Rectal smooth muscle tissue (tissue), 1 donor: ENCODE data around the gene PCDHB1.

Source experiments
- H3K27ac ChIP-seq: one replicate; pipeline ENCODE4 v1.7.0; 2013; ENCODE audit warnings: low read depth, low read length, inconsistent platforms
- H3K27me3 ChIP-seq: one replicate; pipeline ENCODE4 v1.7.0; 2013; ENCODE audit warnings: low read length; ENCODE audit not compliant: control insufficient read depth, insufficient read depth
- H3K36me3 ChIP-seq: one replicate; pipeline ENCODE4 v1.7.0; 2013; ENCODE audit warnings: low read length; ENCODE audit not compliant: control insufficient read depth, insufficient read depth
- H3K4me1 ChIP-seq: one replicate; pipeline ENCODE4 v1.7.0; 2013; ENCODE audit warnings: low read length; ENCODE audit not compliant: control insufficient read depth, insufficient read depth
- H3K4me3 ChIP-seq: one replicate; pipeline ENCODE4 v1.7.0; 2013; ENCODE audit warnings: low read length
- H3K9ac ChIP-seq: one replicate; pipeline ENCODE4 v1.7.0; 2013; ENCODE audit warnings: low read length

The PCDHB1 gene

DNA sequence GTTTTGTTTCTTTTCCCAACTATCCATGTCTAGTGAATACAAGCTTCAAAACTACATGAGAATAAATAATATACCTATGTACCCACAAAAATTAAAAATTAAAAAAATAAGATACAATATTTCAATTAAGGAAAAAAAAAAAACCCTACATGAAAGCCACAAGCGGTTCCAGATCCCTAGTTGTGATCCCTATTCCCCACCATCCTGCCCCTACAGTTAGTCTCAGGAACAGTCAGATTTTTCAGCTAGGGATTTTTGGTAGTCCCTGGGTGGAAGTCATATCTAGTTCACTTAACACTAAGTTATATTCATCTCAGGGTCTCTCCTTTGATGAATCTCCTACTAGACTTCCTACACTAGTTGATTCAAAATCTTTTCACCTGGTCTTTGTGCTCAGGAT lies 18.5 kb upstream of the PCDHB1 start:
- Histone ChIP-seq H3K4me1 (no peaks in the 10 kb centered on the region), H3K36me3 (no peaks in the 10 kb centered on the region), H3K4me3 (no peak overlapping the region), H3K27ac (no peak overlapping the region), H3K9ac (no peak overlapping the region), H3K27me3 (no peaks in the 10 kb centered on the region)

DNA sequence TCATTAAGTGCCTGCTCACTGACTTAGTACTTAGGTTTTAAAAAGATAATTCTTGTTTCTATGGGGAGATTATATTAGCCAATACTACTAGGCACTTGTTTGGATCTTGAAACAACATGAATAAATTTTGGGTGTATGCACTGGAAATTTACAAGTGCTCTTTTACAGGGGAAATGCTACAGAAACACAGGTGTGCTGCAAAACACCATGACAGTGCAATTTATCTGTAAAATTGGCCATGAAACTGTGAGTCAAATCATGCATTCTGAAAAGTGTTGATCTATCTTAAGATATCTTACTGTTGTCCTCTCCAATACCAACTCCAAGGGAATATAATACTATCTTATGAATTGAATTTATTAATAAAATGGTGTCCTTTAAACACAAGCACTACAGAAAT lies 12.1 kb upstream of the PCDHB1 start:
- H3K4me1 ChIP-seq: peaks cover 2% of the 10 kb centered on the region
- H3K27ac ChIP-seq: no peak overlapping the region
- no peaks in the 10 kb centered on the region for H3K27me3 ChIP-seq
- H3K36me3 ChIP-seq: no peaks in the 10 kb centered on the region
- no peak overlapping the region for H3K9ac ChIP-seq
- H3K4me3 ChIP-seq: no peak overlapping the region

DNA sequence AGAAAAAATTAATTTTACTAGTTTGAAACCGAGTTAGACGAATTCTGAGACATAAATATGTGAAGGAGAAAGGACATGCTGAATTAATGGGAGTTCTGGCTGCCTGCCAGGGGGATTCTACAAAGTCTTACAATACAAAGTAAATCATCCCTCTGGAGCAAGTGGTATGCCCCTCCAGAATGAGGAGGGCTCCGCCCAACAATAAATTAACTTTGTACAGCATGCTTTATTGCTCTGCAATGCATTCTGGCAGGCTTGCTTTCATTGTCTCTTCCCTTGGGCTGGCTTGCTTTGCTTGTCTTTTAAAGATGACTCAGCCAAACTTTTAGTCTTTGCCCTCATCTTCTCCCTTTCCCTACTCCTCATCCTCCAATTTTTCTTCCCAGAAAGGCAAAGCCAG lies 11.7 kb upstream of the PCDHB1 start:
- Histone ChIP-seq H3K4me3 (peak overlapping the region; percentile 69), H3K36me3 (no peaks in the 10 kb centered on the region), H3K4me1 (peaks cover 2% of the 10 kb centered on the region), H3K27me3 (no peaks in the 10 kb centered on the region), H3K27ac (no peak overlapping the region), H3K9ac (no peak overlapping the region)

DNA sequence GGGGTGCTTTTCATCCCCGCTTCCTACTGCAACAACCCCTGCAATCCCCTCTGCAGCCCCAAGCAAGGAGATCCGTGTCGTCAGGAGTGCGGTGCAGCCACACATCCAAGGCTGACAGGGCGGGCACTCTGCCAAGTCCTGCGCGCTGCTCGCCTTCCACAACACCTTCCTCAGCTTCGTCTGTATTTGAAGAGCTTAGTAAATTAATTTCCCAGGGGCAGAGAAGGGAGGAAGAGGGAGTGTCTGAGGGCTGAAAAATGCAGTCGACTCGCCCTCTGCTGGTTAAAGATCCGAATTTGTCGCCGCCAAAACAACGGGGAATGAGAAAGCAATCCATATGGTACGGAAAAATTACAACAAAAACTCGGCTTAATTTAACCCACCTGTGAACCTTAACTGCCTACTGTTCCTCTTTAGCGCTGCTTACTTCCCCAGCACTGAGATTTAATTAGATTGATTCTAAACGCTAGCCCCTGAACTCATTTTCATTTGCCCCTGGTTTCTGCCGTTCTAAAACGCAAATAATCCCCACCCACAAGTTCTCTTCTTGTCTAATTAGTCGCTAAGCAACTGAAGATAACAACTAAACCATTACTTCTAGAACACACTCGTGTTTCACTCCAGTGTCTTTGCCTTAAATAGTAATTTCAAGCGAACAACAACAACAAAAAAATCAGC lies 10.9 kb upstream of the PCDHB1 start:
- Histone ChIP-seq H3K4me1 (peaks cover 2% of the 10 kb centered on the region), H3K4me3 (peak overlapping the region; percentile 69), H3K27ac (peak overlapping the region; percentile 58)

DNA sequence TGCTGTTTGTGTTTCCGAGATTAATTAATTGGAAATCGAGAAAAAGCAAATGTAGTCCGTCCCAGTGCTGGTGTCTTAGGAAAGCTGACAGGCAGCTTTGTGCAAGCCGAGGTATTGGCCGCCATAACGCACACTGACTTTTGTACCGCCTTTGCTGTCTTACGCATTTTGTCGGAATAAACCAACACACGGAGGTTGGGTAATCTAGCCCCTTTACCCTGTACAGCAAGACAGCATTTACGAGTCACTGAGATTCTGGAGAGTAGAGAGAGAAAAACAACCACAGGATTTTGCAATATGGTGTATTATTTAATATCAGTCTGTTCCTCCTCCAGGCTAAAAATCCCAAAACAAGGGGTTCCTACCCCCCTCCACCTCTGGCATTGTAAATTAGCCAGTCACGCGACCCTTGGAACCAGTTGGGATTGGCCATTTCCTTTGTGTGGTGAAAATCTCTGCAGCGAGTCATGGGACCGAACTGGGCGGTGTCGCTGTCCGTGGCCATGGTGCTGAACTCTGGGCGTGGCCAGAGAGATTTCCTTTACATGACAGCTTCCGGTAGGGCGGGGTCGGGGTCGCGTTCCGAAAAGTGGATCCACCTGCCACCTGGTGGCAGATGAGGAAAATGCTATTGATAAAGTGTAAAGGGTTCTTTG lies 10.3 kb upstream of the PCDHB1 start:
- peaks cover 2% of the 10 kb centered on the region for H3K4me1 ChIP-seq
- no peaks in the 10 kb centered on the region for H3K27me3 ChIP-seq
- no peak overlapping the region for H3K9ac ChIP-seq
- H3K4me3 ChIP-seq: peak overlapping the region; percentile 69
- no peaks in the 10 kb centered on the region for H3K36me3 ChIP-seq
- peak overlapping the region; percentile 58 for H3K27ac ChIP-seq

More for the DNA sequence above, 10.9 kb upstream of the PCDHB1 start:
- H3K9ac ChIP-seq: no peak overlapping the region
- H3K36me3 ChIP-seq: no peaks in the 10 kb centered on the region
- H3K27me3 ChIP-seq: no peaks in the 10 kb centered on the region

DNA sequence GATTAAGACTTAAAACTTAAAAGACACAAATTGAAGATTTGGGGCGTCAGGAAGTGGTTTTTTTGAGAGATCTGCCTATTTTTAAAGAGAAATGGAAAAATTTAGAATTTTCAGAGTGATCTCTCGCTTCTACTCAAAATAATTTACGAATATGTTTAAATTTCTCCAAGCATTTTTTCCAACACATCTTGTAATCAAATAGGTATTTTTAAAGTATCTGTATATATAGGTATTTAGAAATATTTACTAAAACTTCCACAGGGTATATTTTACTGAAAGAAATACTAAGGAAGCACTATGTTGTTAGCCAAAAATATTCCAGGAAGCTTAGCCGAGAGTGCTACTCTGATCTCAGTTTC lies 9.8 kb upstream of the PCDHB1 start:
- Histone ChIP-seq H3K4me1 (peaks cover 2% of the 10 kb centered on the region), H3K4me3 (no peak overlapping the region), H3K9ac (no peak overlapping the region), H3K36me3 (no peaks in the 10 kb centered on the region), H3K27me3 (no peaks in the 10 kb centered on the region), H3K27ac (no peak overlapping the region)

DNA sequence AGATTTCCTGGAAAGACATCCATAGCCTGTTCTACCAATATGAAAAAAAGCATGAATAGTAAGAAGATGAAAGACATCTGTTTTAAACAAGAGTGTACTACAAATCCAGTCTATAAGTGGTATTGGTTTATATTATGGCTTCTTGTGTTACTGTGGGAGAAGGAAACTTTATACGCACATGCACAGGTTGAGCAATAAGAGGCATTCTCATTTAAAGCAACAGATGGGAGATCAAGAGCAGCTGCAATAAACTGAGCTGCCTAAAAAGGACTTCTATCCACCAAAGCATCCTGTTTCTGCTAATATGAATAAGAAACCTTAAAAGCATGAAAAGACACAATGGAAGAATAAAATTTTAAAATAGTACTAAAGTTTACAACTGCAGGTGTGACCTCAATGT lies 8.6 kb upstream of the PCDHB1 start:
- Histone ChIP-seq H3K27me3 (no peaks in the 10 kb centered on the region), H3K27ac (no peak overlapping the region), H3K9ac (no peak overlapping the region), H3K4me3 (no peak overlapping the region), H3K36me3 (no peaks in the 10 kb centered on the region), H3K4me1 (peaks cover 2% of the 10 kb centered on the region)

DNA sequence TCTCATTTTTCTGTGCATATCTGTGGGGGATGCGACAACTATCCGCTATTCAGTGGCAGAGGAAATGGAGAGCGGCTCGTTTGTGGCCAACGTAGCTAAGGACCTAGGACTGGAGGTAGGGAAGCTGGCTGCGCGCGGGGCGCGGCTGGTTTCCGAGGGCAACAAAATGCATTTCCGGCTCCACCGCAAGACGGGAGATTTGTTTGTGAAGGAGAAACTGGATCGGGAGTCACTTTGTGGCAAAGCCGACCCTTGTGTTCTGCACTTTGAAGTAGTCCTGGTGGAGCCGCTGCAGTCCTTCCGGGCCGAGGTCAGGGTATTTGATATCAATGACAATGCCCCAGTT lies 320 bp downstream of the PCDHB1 start:
- no peaks in the 10 kb centered on the region for H3K27me3 ChIP-seq
- H3K4me1 ChIP-seq: no peaks in the 10 kb centered on the region
- no peaks in the 10 kb centered on the region for H3K36me3 ChIP-seq
- H3K27ac ChIP-seq: no peak overlapping the region
- H3K4me3 ChIP-seq: peak overlapping the region; percentile 79
- no peak overlapping the region for H3K9ac ChIP-seq

DNA sequence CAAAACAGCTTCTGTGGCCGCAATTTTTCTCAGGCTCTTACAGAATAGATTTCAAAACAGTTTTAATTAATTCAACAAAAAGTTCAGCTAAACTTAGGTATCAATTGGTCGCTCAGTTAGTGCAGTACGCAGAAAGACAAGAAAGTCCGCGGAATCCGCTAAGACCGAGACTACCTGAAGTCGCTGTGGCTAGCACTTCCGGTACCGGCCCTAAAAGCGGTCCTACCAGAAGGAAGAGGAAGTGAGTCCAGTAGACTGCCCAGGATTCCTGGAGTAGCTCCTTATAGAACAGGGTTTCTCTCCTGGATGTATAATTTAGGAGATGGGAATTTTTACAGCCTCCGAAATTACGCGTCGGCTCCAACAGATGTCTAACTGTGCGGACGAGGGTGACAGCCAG lies 26.7 kb downstream of the PCDHB1 start:
- Histone ChIP-seq H3K4me3 (no peak overlapping the region), H3K36me3 (no peaks in the 10 kb centered on the region), H3K9ac (no peak overlapping the region), H3K4me1 (no peaks in the 10 kb centered on the region), H3K27ac (no peak overlapping the region), H3K27me3 (no peaks in the 10 kb centered on the region)

DNA sequence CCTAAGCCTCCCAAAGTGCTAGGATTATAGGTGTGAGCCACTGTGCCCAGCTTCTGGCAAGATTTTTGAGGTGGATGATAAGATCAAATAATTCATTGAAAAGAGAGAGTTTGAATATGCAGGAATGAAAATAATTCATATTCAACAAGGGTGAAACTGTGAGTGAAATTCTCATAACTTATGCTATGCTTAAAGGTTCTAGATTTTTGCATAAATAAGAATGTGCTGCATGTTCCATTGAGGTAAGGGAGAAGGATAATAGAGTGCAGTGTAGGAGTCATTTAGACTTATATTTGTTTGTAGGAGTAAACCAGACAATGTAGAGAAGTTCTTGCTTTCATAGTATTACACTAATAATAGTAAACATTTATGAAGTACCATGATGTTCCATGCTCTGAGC lies 31.1 kb downstream of the PCDHB1 start:
- Histone ChIP-seq H3K27ac (no peak overlapping the region), H3K9ac (no peak overlapping the region), H3K36me3 (no peaks in the 10 kb centered on the region)

DNA sequence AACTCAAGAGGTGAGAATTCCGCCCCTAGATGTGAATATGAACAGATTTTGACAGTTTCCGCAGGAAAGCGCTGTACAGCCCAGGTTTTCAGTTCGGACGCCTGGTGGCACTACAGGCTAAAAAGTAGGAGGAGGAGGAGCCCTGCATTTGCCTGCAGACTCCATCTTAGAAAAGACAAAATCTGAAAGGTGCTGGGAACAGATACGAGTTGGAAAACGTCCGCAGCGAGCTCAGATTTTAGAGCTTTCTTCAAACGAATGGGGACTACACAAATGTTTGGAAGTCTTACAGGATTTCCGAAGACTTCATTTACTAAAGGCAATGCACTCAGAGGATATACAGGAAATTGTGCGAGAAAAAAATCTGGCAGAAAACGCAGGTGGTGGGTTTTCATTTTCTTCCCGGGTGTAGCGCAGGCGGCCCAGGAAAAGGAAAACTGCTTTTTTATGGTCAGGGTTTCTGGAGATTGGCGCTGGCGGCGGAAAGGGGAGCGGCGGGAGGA lies 33.4 kb downstream of the PCDHB1 start:
- Histone ChIP-seq H3K4me1 (no peaks in the 10 kb centered on the region), H3K9ac (no peak overlapping the region), H3K4me3 (peak overlapping the region; percentile 62), H3K27me3 (no peaks in the 10 kb centered on the region), H3K27ac (peak overlapping the region; percentile 52), H3K36me3 (no peaks in the 10 kb centered on the region)

More for the DNA sequence above, 31.1 kb downstream of the PCDHB1 start:
- Histone ChIP-seq H3K4me1 (no peaks in the 10 kb centered on the region), H3K4me3 (no peak overlapping the region), H3K27me3 (no peaks in the 10 kb centered on the region)

DNA sequence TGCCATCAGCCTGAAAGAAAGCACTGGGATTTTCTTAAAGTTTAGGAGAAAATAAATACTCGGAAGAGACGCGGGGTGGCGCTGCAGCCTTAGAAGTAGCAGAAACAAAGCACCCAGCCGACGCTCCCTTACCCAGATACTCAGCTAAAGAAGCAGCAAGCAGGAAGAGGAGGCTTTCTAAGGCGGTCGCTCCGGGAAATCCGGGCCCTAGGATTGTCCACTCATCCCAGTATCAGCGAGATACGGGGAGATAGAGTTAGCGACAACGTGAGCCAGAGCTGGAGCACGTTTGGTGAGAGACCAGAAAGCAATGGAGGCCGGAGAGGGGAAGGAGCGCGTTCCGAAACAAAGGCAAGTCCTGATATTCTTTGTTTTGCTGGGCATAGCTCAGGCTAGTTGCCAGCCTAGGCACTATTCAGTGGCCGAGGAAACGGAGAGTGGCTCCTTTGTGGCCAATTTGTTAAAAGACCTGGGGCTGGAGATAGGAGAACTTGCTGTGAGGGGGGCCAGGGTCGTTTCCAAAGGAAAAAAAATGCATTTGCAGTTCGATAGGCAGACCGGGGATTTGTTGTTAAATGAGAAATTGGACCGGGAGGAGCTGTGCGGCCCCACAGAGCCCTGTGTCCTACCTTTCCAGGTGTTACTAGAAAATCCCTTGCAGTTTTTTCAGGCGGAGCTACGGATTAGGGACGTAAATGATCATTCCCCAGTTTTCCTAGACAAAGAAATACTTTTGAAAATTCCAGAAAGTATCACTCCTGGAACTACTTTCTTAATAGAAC lies 43.5 kb downstream of the PCDHB1 start, which contains the start of gene PCDHB2:
PCDHB2 (plus strand) TSS at position 135 of the 782 bp plus-strand sequence; CDS start at position 311, 176 bp downstream.
- no peak within 1 kb of the TSS for H3K9ac ChIP-seq
- H3K36me3 ChIP-seq: no peaks in the 10 kb centered on the region
- no peaks in the 10 kb centered on the region for H3K4me1 ChIP-seq
- H3K27ac ChIP-seq: no peak within 1 kb of the TSS
- H3K4me3 ChIP-seq: peak within 1 kb of the TSS; percentile 33
- no peaks in the 10 kb centered on the region for H3K27me3 ChIP-seq
